COLO829 (cell line): ENCODE data around the gene RAP1GDS1.

Source experiments
- DNase-seq: peaks from one replicate; pipeline ENCODE4 v3.0.0; 2012; ENCODE audit warnings: low spot score

Gene RAP1GDS1

GRCh38 chr4:98260579-98261404, at the start of gene RAP1GDS1:
TSS of gene RAP1GDS1 (plus strand) at chr4:98261384. CDS start at chr4:98261566, 182 bp downstream.
- peak; percentile 98 for DNase-seq

- DNase-seq, result no peak
Observed at GRCh38 chr4:98222306-98222705, 38.9 kb upstream of the RAP1GDS1 start.

GRCh38 chr4:98226396-98226795, 34.8 kb upstream of the RAP1GDS1 start:
- DNase-seq, result no peak

GRCh38 chr4:98230961-98231360, 30.2 kb upstream of the RAP1GDS1 start:
- DNase-seq, result no peak

- no peak for DNase-seq
Observed at GRCh38 chr4:98232202-98232601, 29.0 kb upstream of the RAP1GDS1 start.

- no peak for DNase-seq
Observed at GRCh38 chr4:98237204-98237603, 24.0 kb upstream of the RAP1GDS1 start.

- DNase-seq, result no peak
Observed at GRCh38 chr4:98242063-98242462, 19.1 kb upstream of the RAP1GDS1 start.

- DNase-seq, result no peak
Observed at GRCh38 chr4:98242538-98242937, 18.6 kb upstream of the RAP1GDS1 start.

GRCh38 chr4:98245226-98245625, 16.0 kb upstream of the RAP1GDS1 start:
- no peak for DNase-seq

GRCh38 chr4:98248934-98249333, 12.2 kb upstream of the RAP1GDS1 start:
- DNase-seq, result no peak

GRCh38 chr4:98249831-98250230, 11.4 kb upstream of the RAP1GDS1 start:
- no peak for DNase-seq

GRCh38 chr4:98253499-98253898, 7.7 kb upstream of the RAP1GDS1 start:
- no peak for DNase-seq

GRCh38 chr4:98260047-98260578, 1.1 kb upstream of the RAP1GDS1 start:
- no peak for DNase-seq

- DNase-seq, result no peak
Observed at GRCh38 chr4:98261405-98262291, 464 bp downstream of the RAP1GDS1 start.

GRCh38 chr4:98262431-98262830, 1.2 kb downstream of the RAP1GDS1 start:
- no peak for DNase-seq

GRCh38 chr4:98267498-98267897, 6.3 kb downstream of the RAP1GDS1 start:
- no peak for DNase-seq

- DNase-seq, result no peak
Observed at GRCh38 chr4:98275145-98275544, 14.0 kb downstream of the RAP1GDS1 start.

GRCh38 chr4:98283219-98284189, 22.3 kb downstream of the RAP1GDS1 start:
- DNase-seq, result no peak

- peak; percentile 94 for DNase-seq
Observed at GRCh38 chr4:98284640-98285046, 23.5 kb downstream of the RAP1GDS1 start.

GRCh38 chr4:98285676-98286075, 24.5 kb downstream of the RAP1GDS1 start:
- DNase-seq, result no peak

GRCh38 chr4:98287328-98287727, 26.1 kb downstream of the RAP1GDS1 start:
- no peak for DNase-seq
